Measurements from ENCODE around the gene DST.

Gene DST

DNA sequence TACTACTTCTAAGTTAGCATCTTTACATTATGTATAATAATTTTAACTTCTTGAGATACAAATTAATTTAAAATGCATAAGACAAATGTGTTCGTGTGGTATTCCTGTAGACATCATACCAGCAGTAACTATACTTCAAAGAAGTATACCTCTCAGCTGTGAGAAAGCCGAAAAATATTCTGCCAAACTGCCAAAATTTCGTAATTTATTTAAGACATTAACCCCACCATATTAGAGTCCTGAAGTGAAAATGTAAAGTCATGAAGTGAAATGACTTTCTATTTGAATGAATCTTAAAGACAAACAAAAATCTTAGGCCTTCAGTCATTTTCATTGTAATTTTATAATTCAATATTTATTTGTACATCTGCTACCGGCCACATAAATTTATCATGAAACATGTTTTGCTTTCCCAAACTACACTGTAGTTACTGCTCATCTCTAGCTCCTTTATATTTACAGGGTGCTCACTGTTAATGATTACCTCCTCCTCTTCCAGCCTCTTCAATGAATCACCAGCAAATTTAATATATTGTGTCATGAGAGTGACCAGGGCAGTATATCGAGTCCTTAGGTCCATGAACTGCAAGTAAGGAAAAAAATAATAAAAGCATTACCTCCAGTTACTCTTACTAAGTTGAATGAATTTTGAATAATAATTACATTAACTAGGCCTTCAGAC is 18.5 kb downstream of the DST start:
- peaks cover 0 to 5% of the 10 kb centered on the region in 2 donors for H3K4me1 ChIP-seq (ENCODE audit: control insufficient read depth in 2 of 2, insufficient read depth in 1 of 2, low read depth in 1 of 2, low read length in 2 of 2)
- no peak overlapping the region for H3K4me2 ChIP-seq (ENCODE audit: insufficient read depth, low read length, poor library complexity, severe bottlenecking)
- no peak overlapping the region for H3K18ac ChIP-seq (ENCODE audit: low read length)
- H3K9ac ChIP-seq (ENCODE audit: low read depth, low read length, poor library complexity) = no peak overlapping the region
- H3K4ac ChIP-seq (ENCODE audit: low read length) = no peak overlapping the region
- no peak overlapping the region for H2BK5ac ChIP-seq (ENCODE audit: low read length)
- no peak overlapping the region for H3K4me3 ChIP-seq (ENCODE audit: low read length in 2 of 2)
- H4K91ac ChIP-seq (ENCODE audit: low read depth, low read length, poor library complexity) = no peak overlapping the region
- H3K36me3 ChIP-seq (replicated peaks in 1 of 2; ENCODE audit: control insufficient read depth in 2 of 2, insufficient read depth in 2 of 2, low read length in 2 of 2) = peaks cover 11 to 96% of the 10 kb centered on the region in 2 donors
- no peak for DNase-seq (ENCODE audit: low spot score)
- H3K14ac ChIP-seq (ENCODE audit: low read length) = no peak overlapping the region
- peaks cover 0 to 2% of the 10 kb centered on the region in 2 donors for H3K9me3 ChIP-seq (replicated peaks in 1 of 2; ENCODE audit: control insufficient read depth in 2 of 2, insufficient read depth in 1 of 2, low read depth in 1 of 2, low read length in 2 of 2)
- no peak overlapping the region for H2BK12ac ChIP-seq (ENCODE audit: low read length)
- no CpG with 5 or more reads among the region's 5 CpGs for WGBS, 2 donors (ENCODE audit: extremely low coverage in 2 of 2, insufficient read length in 2 of 2, insufficient replicate concordance in 1 of 2)
- no peak overlapping the region for H2AK5ac ChIP-seq (ENCODE audit: low read depth, low read length)
- no peak overlapping the region for H2BK15ac ChIP-seq (ENCODE audit: low read length)
- no peak overlapping the region for H3K27ac ChIP-seq (replicated peaks; ENCODE audit: low read length)
- H2BK120ac ChIP-seq (ENCODE audit: low read depth, low read length) = no peak overlapping the region
- no peaks in the 10 kb centered on the region for H3K27me3 ChIP-seq (ENCODE audit: control insufficient read depth in 3 of 3, insufficient read depth in 3 of 3, low read depth in 1 of 3, low read length in 3 of 3)
- H3K23ac ChIP-seq (ENCODE audit: low read depth, low read length, poor library complexity) = no peak overlapping the region
- H2AFZ ChIP-seq (ENCODE audit: low read length) = no peak overlapping the region
- H4K8ac ChIP-seq (ENCODE audit: low read depth, low read length) = no peak overlapping the region
- H3K79me1 ChIP-seq (ENCODE audit: low read depth, low read length) = no peaks in the 10 kb centered on the region

DNA sequence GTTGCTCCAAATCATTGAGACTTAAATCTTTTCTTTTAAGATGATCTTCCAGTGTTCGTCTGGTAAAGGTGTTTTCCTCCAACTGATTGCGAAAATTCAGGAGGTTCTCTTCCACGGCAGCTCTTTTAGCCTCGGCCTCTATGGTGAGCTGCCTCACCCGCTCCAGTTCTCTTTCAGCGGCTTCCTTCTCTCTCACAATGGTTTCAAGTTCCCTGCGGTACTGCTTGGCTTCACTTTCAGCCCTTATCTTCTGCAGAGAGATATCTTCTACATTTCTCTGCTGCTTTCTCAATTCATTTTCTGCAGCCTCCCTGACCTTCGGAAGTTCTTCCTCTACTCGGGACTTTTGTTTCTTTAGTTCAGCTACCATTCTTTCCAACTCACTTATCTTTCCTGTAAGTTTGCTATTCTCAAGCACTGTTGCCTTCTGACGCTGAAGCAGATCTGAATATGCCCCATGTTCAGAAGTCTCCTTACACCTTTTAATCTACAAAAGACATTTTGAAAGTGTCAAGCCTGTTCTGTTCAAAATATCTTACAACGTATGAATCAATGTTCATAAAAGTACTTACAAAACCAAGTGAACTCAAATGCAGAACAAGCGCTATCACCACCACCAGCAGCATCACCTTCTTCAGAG is 22.3 kb downstream of the DST start:
- H3K4ac ChIP-seq (ENCODE audit: low read length) = no peak overlapping the region
- no peak overlapping the region for H4K8ac ChIP-seq (ENCODE audit: low read depth, low read length)
- no peak overlapping the region for H3K27ac ChIP-seq (replicated peaks; ENCODE audit: low read length)
- H3K4me3 ChIP-seq (ENCODE audit: low read length in 2 of 2) = no peak overlapping the region
- DNase-seq (ENCODE audit: low spot score) = no peak
- peaks cover 11 to 96% of the 10 kb centered on the region in 2 donors for H3K36me3 ChIP-seq (replicated peaks in 1 of 2; ENCODE audit: control insufficient read depth in 2 of 2, insufficient read depth in 2 of 2, low read length in 2 of 2)
- H2AK5ac ChIP-seq (ENCODE audit: low read depth, low read length) = no peak overlapping the region
- H2AFZ ChIP-seq (ENCODE audit: low read length) = no peak overlapping the region
- H3K9me3 ChIP-seq (replicated peaks in 1 of 2; ENCODE audit: control insufficient read depth in 2 of 2, insufficient read depth in 1 of 2, low read depth in 1 of 2, low read length in 2 of 2) = no peaks in the 10 kb centered on the region
- no peak overlapping the region for H2BK12ac ChIP-seq (ENCODE audit: low read length)
- H3K4me2 ChIP-seq (ENCODE audit: insufficient read depth, low read length, poor library complexity, severe bottlenecking) = no peak overlapping the region
- no peak overlapping the region for H3K18ac ChIP-seq (ENCODE audit: low read length)
- H3K79me1 ChIP-seq (ENCODE audit: low read depth, low read length) = no peaks in the 10 kb centered on the region
- WGBS, 2 donors (ENCODE audit: extremely low coverage in 2 of 2, insufficient read length in 2 of 2, insufficient replicate concordance in 1 of 2) = no CpG with 5 or more reads among the region's 12 CpGs
- no peak overlapping the region for H3K9ac ChIP-seq (ENCODE audit: low read depth, low read length, poor library complexity)
- peaks cover 2 to 4% of the 10 kb centered on the region in 2 donors for H3K4me1 ChIP-seq (ENCODE audit: control insufficient read depth in 2 of 2, insufficient read depth in 1 of 2, low read depth in 1 of 2, low read length in 2 of 2)
- H3K14ac ChIP-seq (ENCODE audit: low read length) = no peak overlapping the region
- H3K23ac ChIP-seq (ENCODE audit: low read depth, low read length, poor library complexity) = no peak overlapping the region
- no peak overlapping the region for H2BK15ac ChIP-seq (ENCODE audit: low read length)
- no peak overlapping the region for H2BK5ac ChIP-seq (ENCODE audit: low read length)
- H3K27me3 ChIP-seq (ENCODE audit: control insufficient read depth in 3 of 3, insufficient read depth in 3 of 3, low read depth in 1 of 3, low read length in 3 of 3) = no peaks in the 10 kb centered on the region
- no peak overlapping the region for H4K91ac ChIP-seq (ENCODE audit: low read depth, low read length, poor library complexity)
- no peak overlapping the region for H2BK120ac ChIP-seq (ENCODE audit: low read depth, low read length)

DNA sequence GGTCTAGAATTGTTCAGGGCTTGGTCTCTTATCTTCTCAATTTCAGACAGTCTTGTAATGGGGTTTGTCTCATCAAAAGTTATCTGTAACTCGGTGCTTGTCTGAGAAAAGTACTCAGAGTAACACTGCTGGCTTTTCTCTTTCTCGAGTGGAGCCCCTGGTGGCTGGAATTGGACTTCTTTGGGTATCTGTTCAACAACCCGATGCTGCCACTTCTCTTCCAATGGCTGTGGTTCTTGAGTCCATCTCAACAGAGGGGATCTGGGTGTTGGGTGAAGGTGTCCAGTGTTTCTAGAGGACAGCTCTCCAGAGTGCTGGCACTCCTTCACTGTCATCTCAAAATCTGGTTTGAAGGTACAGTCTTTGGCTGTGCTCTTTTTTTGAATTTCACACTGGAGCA is 24.6 kb downstream of the DST start:
- H4K91ac ChIP-seq (ENCODE audit: low read depth, low read length, poor library complexity) = no peak overlapping the region
- H3K9ac ChIP-seq (ENCODE audit: low read depth, low read length, poor library complexity) = no peak overlapping the region
- H2BK5ac ChIP-seq (ENCODE audit: low read length) = no peak overlapping the region
- no peak overlapping the region for H3K23ac ChIP-seq (ENCODE audit: low read depth, low read length, poor library complexity)
- no peak overlapping the region for H3K4ac ChIP-seq (ENCODE audit: low read length)
- H3K27ac ChIP-seq (replicated peaks; ENCODE audit: low read length) = no peak overlapping the region
- H3K27me3 ChIP-seq (ENCODE audit: control insufficient read depth in 3 of 3, insufficient read depth in 3 of 3, low read depth in 1 of 3, low read length in 3 of 3) = no peaks in the 10 kb centered on the region
- no peaks in the 10 kb centered on the region for H3K79me1 ChIP-seq (ENCODE audit: low read depth, low read length)
- no peak overlapping the region for H2BK15ac ChIP-seq (ENCODE audit: low read length)
- H2BK120ac ChIP-seq (ENCODE audit: low read depth, low read length) = no peak overlapping the region
- H2BK12ac ChIP-seq (ENCODE audit: low read length) = no peak overlapping the region
- no CpG with 5 or more reads among the region's 3 CpGs for WGBS, 2 donors (ENCODE audit: extremely low coverage in 2 of 2, insufficient read length in 2 of 2, insufficient replicate concordance in 1 of 2)
- H3K14ac ChIP-seq (ENCODE audit: low read length) = no peak overlapping the region
- peaks cover 10 to 94% of the 10 kb centered on the region in 2 donors for H3K36me3 ChIP-seq (replicated peaks in 1 of 2; ENCODE audit: control insufficient read depth in 2 of 2, insufficient read depth in 2 of 2, low read length in 2 of 2)
- H3K18ac ChIP-seq (ENCODE audit: low read length) = no peak overlapping the region
- no peak for DNase-seq (ENCODE audit: low spot score)
- no peak overlapping the region for H2AK5ac ChIP-seq (ENCODE audit: low read depth, low read length)
- no peak overlapping the region for H2AFZ ChIP-seq (ENCODE audit: low read length)
- peaks cover 0 to 2% of the 10 kb centered on the region in 2 donors for H3K4me1 ChIP-seq (ENCODE audit: control insufficient read depth in 2 of 2, insufficient read depth in 1 of 2, low read depth in 1 of 2, low read length in 2 of 2)
- no peaks in the 10 kb centered on the region for H3K9me3 ChIP-seq (replicated peaks in 1 of 2; ENCODE audit: control insufficient read depth in 2 of 2, insufficient read depth in 1 of 2, low read depth in 1 of 2, low read length in 2 of 2)
- no peak overlapping the region for H4K8ac ChIP-seq (ENCODE audit: low read depth, low read length)
- H3K4me2 ChIP-seq (ENCODE audit: insufficient read depth, low read length, poor library complexity, severe bottlenecking) = no peak overlapping the region
- no peak overlapping the region for H3K4me3 ChIP-seq (ENCODE audit: low read length in 2 of 2)

- H2BK5ac ChIP-seq (ENCODE audit: low read length) = no peak overlapping the region
- no peak overlapping the region for H3K4me2 ChIP-seq (ENCODE audit: insufficient read depth, low read length, poor library complexity, severe bottlenecking)
- no peak overlapping the region for H3K27ac ChIP-seq (replicated peaks; ENCODE audit: low read length)
- no peaks in the 10 kb centered on the region for H3K9me3 ChIP-seq (replicated peaks in 1 of 2; ENCODE audit: control insufficient read depth in 2 of 2, insufficient read depth in 1 of 2, low read depth in 1 of 2, low read length in 2 of 2)
- no peak overlapping the region for H3K4me3 ChIP-seq (ENCODE audit: low read length in 2 of 2)
- peaks cover 10 to 85% of the 10 kb centered on the region in 2 donors for H3K36me3 ChIP-seq (replicated peaks in 1 of 2; ENCODE audit: control insufficient read depth in 2 of 2, insufficient read depth in 2 of 2, low read length in 2 of 2)
- H3K14ac ChIP-seq (ENCODE audit: low read length) = no peak overlapping the region
- H3K23ac ChIP-seq (ENCODE audit: low read depth, low read length, poor library complexity) = no peak overlapping the region
- no peak overlapping the region for H3K9ac ChIP-seq (ENCODE audit: low read depth, low read length, poor library complexity)
- H2BK15ac ChIP-seq (ENCODE audit: low read length) = no peak overlapping the region
- H3K4me1 ChIP-seq (ENCODE audit: control insufficient read depth in 2 of 2, insufficient read depth in 1 of 2, low read depth in 1 of 2, low read length in 2 of 2) = peaks cover 0 to 2% of the 10 kb centered on the region in 2 donors
- H3K27me3 ChIP-seq (ENCODE audit: control insufficient read depth in 3 of 3, insufficient read depth in 3 of 3, low read depth in 1 of 3, low read length in 3 of 3) = no peaks in the 10 kb centered on the region
- H2BK120ac ChIP-seq (ENCODE audit: low read depth, low read length) = no peak overlapping the region
- H3K4ac ChIP-seq (ENCODE audit: low read length) = no peak overlapping the region
- H3K18ac ChIP-seq (ENCODE audit: low read length) = no peak overlapping the region
- DNase-seq (ENCODE audit: low spot score) = no peak
- no peaks in the 10 kb centered on the region for H3K79me1 ChIP-seq (ENCODE audit: low read depth, low read length)
- no peak overlapping the region for H2AK5ac ChIP-seq (ENCODE audit: low read depth, low read length)
- no peak overlapping the region for H4K91ac ChIP-seq (ENCODE audit: low read depth, low read length, poor library complexity)
- H2BK12ac ChIP-seq (ENCODE audit: low read length) = no peak overlapping the region
- H2AFZ ChIP-seq (ENCODE audit: low read length) = no peak overlapping the region
- no peak overlapping the region for H4K8ac ChIP-seq (ENCODE audit: low read depth, low read length)
- WGBS, 2 donors (ENCODE audit: extremely low coverage in 2 of 2, insufficient read length in 2 of 2, insufficient replicate concordance in 1 of 2) = no CpG with 5 or more reads among the region's 5 CpGs
These were observed 25.7 kb downstream of the DST start for GRCh38 chr6:56616967-56617366.

All from neuronal stem cell (in vitro differentiated cells).